Measurements from ENCODE around the gene CNTFR. TPM values are rescaled to one million over a fixed set of nuclear protein-coding genes. Genes with fewer than 3 reads are reported as not detected.

CNTFR gene
- total RNA-seq, 1 experiment from 2014 or later = 2.7 TPM

DNA sequence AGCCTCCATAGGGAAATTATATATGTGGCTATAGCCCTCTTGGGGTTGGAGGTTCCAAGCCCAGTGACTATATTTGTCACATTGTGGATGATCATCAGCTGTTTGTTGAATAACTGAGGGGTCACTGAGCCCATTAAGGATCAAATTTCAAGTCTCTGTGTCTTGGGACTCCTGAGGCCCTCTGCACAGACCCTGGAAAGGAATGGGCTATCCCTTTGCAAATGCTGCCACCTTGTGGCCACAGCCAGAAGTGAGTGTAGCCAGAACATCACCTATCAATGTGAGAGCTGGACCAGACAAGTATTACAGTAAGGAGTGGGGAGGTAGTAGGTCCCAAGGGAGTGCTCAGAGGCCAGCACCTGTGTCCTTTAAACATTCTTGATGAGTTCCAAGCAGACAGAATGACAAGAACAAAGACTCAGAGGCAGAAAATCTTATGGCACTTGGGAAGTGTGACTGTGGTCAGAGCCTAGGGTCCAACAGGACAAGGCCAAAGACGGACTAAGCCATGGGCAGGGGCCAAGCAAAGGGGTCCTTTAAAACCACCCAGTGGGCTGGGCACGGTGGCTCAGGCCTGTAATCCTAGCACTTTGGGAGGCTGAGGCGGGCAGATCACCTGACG, 14.2 kb upstream of the CNTFR start:
- no peaks in the 10 kb centered on the region for H3K36me3 ChIP-seq (ENCODE audit: control insufficient read depth, insufficient read depth, low read length)
- H3K9me3 ChIP-seq (ENCODE audit: control insufficient read depth, insufficient read depth, low read depth, low read length) = no peaks in the 10 kb centered on the region
- H3K27ac ChIP-seq (ENCODE audit: low read length) = no peak overlapping the region
- no peak overlapping the region for H3K4me3 ChIP-seq (ENCODE audit: low read depth in 2 of 2, low read length in 2 of 2)
- no peaks in the 10 kb centered on the region for H3K27me3 ChIP-seq (ENCODE audit: control insufficient read depth, insufficient read depth, low read length)
- CTCF ChIA-PET = interaction anchor here (0.6 to 2.2 kb wide), 16 partner anchors 9 to 420 kb away, joined by 3 to 12 read pairs (median 5); no protein-coding TSS in a partner anchor
- BruUV-seq (replicated peaks) = no TSS peak
- TF ChIP-seq REST (IDR thresholded peaks at IDR 0.05; ENCODE audit: insufficient read depth in 1 of 2, low read depth in 2 of 2, low read length in 1 of 2) (no peak), SIN3A (IDR thresholded peaks at IDR 0.05; ENCODE audit: borderline replicate concordance, insufficient read depth, low read depth, low read length) (no peak), TCF7L2 (IDR thresholded peaks at IDR 0.05; ENCODE audit: low read depth, low read length) (no peak), POLR2AphosphoS5 (IDR thresholded peaks at IDR 0.05; ENCODE audit: low read depth, low read length) (no peak)
- TF ChIP-seq, protein P1, sequence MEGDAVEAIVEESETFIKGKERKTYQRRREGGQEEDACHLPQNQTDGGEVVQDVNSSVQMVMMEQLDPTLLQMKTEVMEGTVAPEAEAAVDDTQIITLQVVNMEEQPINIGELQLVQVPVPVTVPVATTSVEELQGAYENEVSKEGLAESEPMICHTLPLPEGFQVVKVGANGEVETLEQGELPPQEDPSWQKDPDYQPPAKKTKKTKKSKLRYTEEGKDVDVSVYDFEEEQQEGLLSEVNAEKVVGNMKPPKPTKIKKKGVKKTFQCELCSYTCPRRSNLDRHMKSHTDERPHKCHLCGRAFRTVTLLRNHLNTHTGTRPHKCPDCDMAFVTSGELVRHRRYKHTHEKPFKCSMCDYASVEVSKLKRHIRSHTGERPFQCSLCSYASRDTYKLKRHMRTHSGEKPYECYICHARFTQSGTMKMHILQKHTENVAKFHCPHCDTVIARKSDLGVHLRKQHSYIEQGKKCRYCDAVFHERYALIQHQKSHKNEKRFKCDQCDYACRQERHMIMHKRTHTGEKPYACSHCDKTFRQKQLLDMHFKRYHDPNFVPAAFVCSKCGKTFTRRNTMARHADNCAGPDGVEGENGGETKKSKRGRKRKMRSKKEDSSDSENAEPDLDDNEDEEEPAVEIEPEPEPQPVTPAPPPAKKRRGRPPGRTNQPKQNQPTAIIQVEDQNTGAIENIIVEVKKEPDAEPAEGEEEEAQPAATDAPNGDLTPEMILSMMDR (IDR thresholded peaks at IDR 0.05) = peak; percentile 92
- in situ Hi-C loops (cut with HindIII; ENCODE audit: low pct_unique_long_range_greater_than_20kb, low sequenced_read_pairs) (no loop called here), intact Hi-C loops (cut with micrococcal nuclease; ENCODE audit: unreplicated experiment) (no loop called here)
- POLR2A ChIA-PET = interaction anchor here (0.7 kb wide), 1 partner anchor 97 kb away, joined by 4 read pairs; no protein-coding TSS in a partner anchor
- H3K4me1 ChIP-seq (ENCODE audit: control insufficient read depth, insufficient read depth, low read length) = no peaks in the 10 kb centered on the region
- DNase-seq (ENCODE audit: low read depth, low spot score) = peak; percentile 48
- peak; percentile 92 for ATAC-seq

GRCh38 chr9:34601937-34602573, 12.5 kb upstream of the CNTFR start:
- no peaks in the 10 kb centered on the region for H3K27me3 ChIP-seq (ENCODE audit: control insufficient read depth, insufficient read depth, low read length)
- intact Hi-C loops (cut with micrococcal nuclease; ENCODE audit: unreplicated experiment) (no loop called here), in situ Hi-C loops (cut with HindIII; ENCODE audit: low pct_unique_long_range_greater_than_20kb, low sequenced_read_pairs) (no loop called here)
- TF ChIP-seq REST (IDR thresholded peaks at IDR 0.05; ENCODE audit: insufficient read depth in 1 of 2, low read depth in 2 of 2, low read length in 1 of 2) (no peak), TCF7L2 (IDR thresholded peaks at IDR 0.05; ENCODE audit: low read depth, low read length) (no peak), SIN3A (IDR thresholded peaks at IDR 0.05; ENCODE audit: borderline replicate concordance, insufficient read depth, low read depth, low read length) (no peak), POLR2AphosphoS5 (IDR thresholded peaks at IDR 0.05; ENCODE audit: low read depth, low read length) (no peak)
- TF ChIP-seq, protein P1 (IDR thresholded peaks at IDR 0.05) = no peak
- no peaks in the 10 kb centered on the region for H3K9me3 ChIP-seq (ENCODE audit: control insufficient read depth, insufficient read depth, low read depth, low read length)
- ATAC-seq = no peak
- H3K4me3 ChIP-seq (ENCODE audit: low read depth in 2 of 2, low read length in 2 of 2) = no peak overlapping the region
- H3K4me1 ChIP-seq (ENCODE audit: control insufficient read depth, insufficient read depth, low read length) = no peaks in the 10 kb centered on the region
- no peak overlapping the region for H3K27ac ChIP-seq (ENCODE audit: low read length)
- CTCF ChIA-PET = interaction anchor here (1.4 to 2.2 kb wide), 5 partner anchors 10 to 222 kb away, joined by 5 to 12 read pairs (median 9); no protein-coding TSS in a partner anchor
- POLR2A ChIA-PET = no interaction called here
- no TSS peak for BruUV-seq (replicated peaks)
- no peak for DNase-seq (ENCODE audit: low read depth, low spot score)
- no peaks in the 10 kb centered on the region for H3K36me3 ChIP-seq (ENCODE audit: control insufficient read depth, insufficient read depth, low read length)
